HG02981 (cell line): ENCODE measurements around the gene FHIP2A.
"Not testable (repeated sequence)": the region's sequence is repeated elsewhere in the genome, so short reads cannot be mapped to it uniquely, and the experiment has no call there.

ENCODE experiments used
- ATAC-seq: cut with Tn5 transposase; IDR thresholded peaks from one replicate; pipeline ENCODE4 v1.9.1; 2021; ENCODE audit warnings: mild to moderate bottlenecking, moderate library complexity; ENCODE audit not compliant: unreplicated experiment

The FHIP2A gene

GRCh38 chr10:114821293-114821914 is at the start of gene FHIP2A:
FHIP2A (plus strand) TSS chr10:114821780; CDS start chr10:114822079, 299 bp downstream.
- peak; percentile 78 for ATAC-seq

- ATAC-seq = no peak
These were observed 48.9 kb upstream of the FHIP2A start for GRCh38 chr10:114772496-114773196.

- ATAC-seq = no peak
These were observed 48.4 kb upstream of the FHIP2A start for GRCh38 chr10:114773197-114773532.

GRCh38 chr10:114775082-114775481 is 46.5 kb upstream of the FHIP2A start:
- not testable (repeated sequence) for ATAC-seq

- no peak for ATAC-seq
These were observed 44.2 kb upstream of the FHIP2A start for GRCh38 chr10:114777415-114777814.

GRCh38 chr10:114779803-114780576 is 41.6 kb upstream of the FHIP2A start:
- ATAC-seq = no peak

- ATAC-seq = no peak
These were observed 40.9 kb upstream of the FHIP2A start for GRCh38 chr10:114780577-114781184.

- ATAC-seq = no peak
These were observed 38.9 kb upstream of the FHIP2A start for GRCh38 chr10:114782666-114783065.

- no peak for ATAC-seq
These were observed 37.9 kb upstream of the FHIP2A start for GRCh38 chr10:114783686-114784085.

GRCh38 chr10:114786492-114786891 is 35.1 kb upstream of the FHIP2A start:
- peak; percentile 51 for ATAC-seq

- not testable (repeated sequence) for ATAC-seq
These were observed 34.4 kb upstream of the FHIP2A start for GRCh38 chr10:114787131-114787530.

- no peak for ATAC-seq
These were observed 29.8 kb upstream of the FHIP2A start for GRCh38 chr10:114791768-114792167.

GRCh38 chr10:114795039-114795438 is 26.5 kb upstream of the FHIP2A start:
- ATAC-seq = no peak

- no peak for ATAC-seq
These were observed 21.2 kb upstream of the FHIP2A start for GRCh38 chr10:114800361-114800760.

- ATAC-seq = no peak
These were observed 20.2 kb upstream of the FHIP2A start for GRCh38 chr10:114801411-114801813.

GRCh38 chr10:114802177-114802576 is 19.4 kb upstream of the FHIP2A start:
- ATAC-seq = no peak

GRCh38 chr10:114806562-114807391 is 14.8 kb upstream of the FHIP2A start:
- no peak for ATAC-seq

- no peak for ATAC-seq
These were observed 12.6 kb upstream of the FHIP2A start for GRCh38 chr10:114808982-114809381.

- ATAC-seq = peak; percentile 100
These were observed 10.7 kb upstream of the FHIP2A start for GRCh38 chr10:114810926-114811325.

- ATAC-seq = no peak
These were observed 9.7 kb upstream of the FHIP2A start for GRCh38 chr10:114811862-114812261.

- no peak for ATAC-seq
These were observed 5.8 kb upstream of the FHIP2A start for GRCh38 chr10:114815791-114816190.
